Mammary epithelial cell (primary cell): ENCODE measurements around the gene TEAD1.

Source experiments
- CTCF ChIP-seq, 2 donors: IDR thresholded peaks in 1 of 2; conservative IDR thresholded peaks in 1 of 2; 2 replicates each; pipeline ENCODE4 v1.5.1; 2011 to 2012; ENCODE audit warnings: inconsistent platforms in 2 of 2, low read length in 2 of 2, mild to moderate bottlenecking in 2 of 2, control low read depth in 1 of 2, low read depth in 1 of 2; ENCODE audit not compliant: insufficient read depth in 1 of 2; ENCODE audit errors: extremely low read depth in 1 of 2
- EZH2 ChIP-seq: IDR thresholded peaks from 2 replicates; pipeline ENCODE4 v1.6.1; 2012; ENCODE audit warnings: low read length, inconsistent platforms, borderline replicate concordance

GRCh38 chr11:12784987-12785386 is 110.8 kb downstream of the TEAD1 start:
- TF ChIP-seq EZH2 (no peak), CTCF (conservative IDR thresholded peaks at IDR 0.05 in 1 of 2, IDR thresholded peaks at IDR 0.05 in 1 of 2; ENCODE audit: extremely low read depth in 1 of 2, insufficient read depth in 1 of 2, low read depth in 1 of 2, low read length in 2 of 2) (no peak)
